Measurements from ENCODE around the gene LMO1. TPM values are rescaled to one million over a fixed set of nuclear protein-coding genes. Genes with fewer than 3 reads are reported as not detected.

LMO1 gene
- polyA plus RNA-seq, 1 donor (not counting 4 experiments of a cell fraction or from before 2014, with no cell fraction given): 0.08 TPM

DNA sequence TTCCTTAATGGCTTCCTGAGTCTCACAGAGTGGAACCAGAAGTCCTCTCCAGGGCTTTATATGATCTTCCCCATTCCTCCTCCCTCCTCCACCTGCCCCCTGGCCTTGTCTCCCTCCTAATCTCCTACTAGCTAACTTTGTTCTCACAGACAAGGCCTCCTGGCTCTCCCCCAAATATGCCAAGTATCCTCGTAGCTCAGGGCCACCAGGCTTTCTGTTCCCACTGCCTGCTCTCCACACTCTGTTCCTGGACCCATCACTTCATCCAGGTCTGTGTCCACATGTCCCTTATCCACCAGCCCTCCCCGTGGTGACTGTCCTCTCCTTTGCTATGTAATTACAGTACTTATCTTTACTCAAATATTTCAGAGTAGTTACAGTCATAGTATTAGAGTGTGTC is 23.2 kb upstream of the LMO1 start:
- DNase-seq (ENCODE audit: low read depth, low spot score) (no peak), FAIRE-seq (no peak)
- Histone ChIP-seq H3K9me1 (ENCODE audit: control insufficient read depth, extremely low read depth, insufficient read depth, low read length) (no peaks in the 10 kb centered on the region), H3K4me3 (ENCODE audit: control insufficient read depth in 2 of 3, extremely low read depth in 1 of 3, insufficient read depth in 2 of 3, low read depth in 1 of 3, low read length in 3 of 3) (no peak overlapping the region), H2AFZ (ENCODE audit: control insufficient read depth, low read length) (no peak overlapping the region), H4K20me1 (ENCODE audit: control insufficient read depth, extremely low read depth, insufficient read depth, low read length) (no peaks in the 10 kb centered on the region), H3K9me3 (ENCODE audit: control insufficient read depth, low read depth, low read length) (no peaks in the 10 kb centered on the region), H3K4me2 (ENCODE audit: control insufficient read depth, extremely low read depth, insufficient read depth, low read depth, low read length) (no peak overlapping the region), H3K9ac (ENCODE audit: control insufficient read depth, extremely low read depth, insufficient read depth, low read length) (no peak overlapping the region), H3K27me3 (ENCODE audit: control insufficient read depth, extremely low read depth, insufficient read depth, low read length) (peaks cover 10% of the 10 kb centered on the region), H3K79me2 (ENCODE audit: control insufficient read depth, insufficient read depth, low read length) (no peaks in the 10 kb centered on the region), H3K4me1 (ENCODE audit: control insufficient read depth, extremely low read depth, insufficient read depth, low read length) (no peaks in the 10 kb centered on the region), H3K27ac (ENCODE audit: control insufficient read depth, insufficient read depth, low read length) (no peak overlapping the region), H3K36me3 (ENCODE audit: control insufficient read depth in 2 of 2, extremely low read depth in 1 of 2, insufficient read depth in 2 of 2, low read length in 2 of 2) (no peaks in the 10 kb centered on the region)
- TF ChIP-seq, protein P1, sequence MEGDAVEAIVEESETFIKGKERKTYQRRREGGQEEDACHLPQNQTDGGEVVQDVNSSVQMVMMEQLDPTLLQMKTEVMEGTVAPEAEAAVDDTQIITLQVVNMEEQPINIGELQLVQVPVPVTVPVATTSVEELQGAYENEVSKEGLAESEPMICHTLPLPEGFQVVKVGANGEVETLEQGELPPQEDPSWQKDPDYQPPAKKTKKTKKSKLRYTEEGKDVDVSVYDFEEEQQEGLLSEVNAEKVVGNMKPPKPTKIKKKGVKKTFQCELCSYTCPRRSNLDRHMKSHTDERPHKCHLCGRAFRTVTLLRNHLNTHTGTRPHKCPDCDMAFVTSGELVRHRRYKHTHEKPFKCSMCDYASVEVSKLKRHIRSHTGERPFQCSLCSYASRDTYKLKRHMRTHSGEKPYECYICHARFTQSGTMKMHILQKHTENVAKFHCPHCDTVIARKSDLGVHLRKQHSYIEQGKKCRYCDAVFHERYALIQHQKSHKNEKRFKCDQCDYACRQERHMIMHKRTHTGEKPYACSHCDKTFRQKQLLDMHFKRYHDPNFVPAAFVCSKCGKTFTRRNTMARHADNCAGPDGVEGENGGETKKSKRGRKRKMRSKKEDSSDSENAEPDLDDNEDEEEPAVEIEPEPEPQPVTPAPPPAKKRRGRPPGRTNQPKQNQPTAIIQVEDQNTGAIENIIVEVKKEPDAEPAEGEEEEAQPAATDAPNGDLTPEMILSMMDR (optimal IDR thresholded peaks at IDR 0.05 in 1 of 3, IDR thresholded peaks at IDR 0.05 in 1 of 3, conservative IDR thresholded peaks at IDR 0.05 in 1 of 3; ENCODE audit: extremely low read depth in 1 of 3, insufficient read depth in 2 of 3, low read length in 3 of 3): no peak
- no peak for TF ChIP-seq EZH2 (IDR thresholded peaks at IDR 0.05; ENCODE audit: low read length)
- dilution Hi-C loops (cut with MboI; ENCODE audit: extremely low pct_ligation_motif_present, low sequenced_read_pairs): no loop called here

GRCh38 chr11:8285796-8286195 is 22.1 kb upstream of the LMO1 start:
- Histone ChIP-seq H3K4me1 (ENCODE audit: control insufficient read depth, extremely low read depth, insufficient read depth, low read length) (no peaks in the 10 kb centered on the region), H4K20me1 (ENCODE audit: control insufficient read depth, extremely low read depth, insufficient read depth, low read length) (no peaks in the 10 kb centered on the region), H3K9ac (ENCODE audit: control insufficient read depth, extremely low read depth, insufficient read depth, low read length) (no peak overlapping the region), H3K36me3 (ENCODE audit: control insufficient read depth in 2 of 2, extremely low read depth in 1 of 2, insufficient read depth in 2 of 2, low read length in 2 of 2) (no peaks in the 10 kb centered on the region), H3K79me2 (ENCODE audit: control insufficient read depth, insufficient read depth, low read length) (no peaks in the 10 kb centered on the region), H3K9me1 (ENCODE audit: control insufficient read depth, extremely low read depth, insufficient read depth, low read length) (no peaks in the 10 kb centered on the region), H3K4me2 (ENCODE audit: control insufficient read depth, extremely low read depth, insufficient read depth, low read depth, low read length) (no peak overlapping the region), H3K27ac (ENCODE audit: control insufficient read depth, insufficient read depth, low read length) (no peak overlapping the region), H3K4me3 (ENCODE audit: control insufficient read depth in 2 of 3, extremely low read depth in 1 of 3, insufficient read depth in 2 of 3, low read depth in 1 of 3, low read length in 3 of 3) (no peak overlapping the region), H3K27me3 (ENCODE audit: control insufficient read depth, extremely low read depth, insufficient read depth, low read length) (peaks cover 10% of the 10 kb centered on the region), H2AFZ (ENCODE audit: control insufficient read depth, low read length) (no peak overlapping the region), H3K9me3 (ENCODE audit: control insufficient read depth, low read depth, low read length) (no peaks in the 10 kb centered on the region)
- dilution Hi-C loops (cut with MboI; ENCODE audit: extremely low pct_ligation_motif_present, low sequenced_read_pairs): no loop called here
- DNase-seq (ENCODE audit: low read depth, low spot score) (no peak), FAIRE-seq (no peak)
- TF ChIP-seq, protein P1 (optimal IDR thresholded peaks at IDR 0.05 in 1 of 3, IDR thresholded peaks at IDR 0.05 in 1 of 3, conservative IDR thresholded peaks at IDR 0.05 in 1 of 3; ENCODE audit: extremely low read depth in 1 of 3, insufficient read depth in 2 of 3, low read length in 3 of 3): no peak
- no peak for TF ChIP-seq EZH2 (IDR thresholded peaks at IDR 0.05; ENCODE audit: low read length)

All from keratinocyte (primary cell).